ENCODE results near the gene GTF2A1L.

GRCh38 chr2:48605482-48606175, 12.0 kb upstream of the GTF2A1L start:
- TF ChIP-seq POLR2A (IDR thresholded peaks at IDR 0.05; ENCODE audit: low read depth), result no peak
- no peak for TF ChIP-seq POLR2AphosphoS5 (IDR thresholded peaks at IDR 0.05)
- TF ChIP-seq, protein P1, sequence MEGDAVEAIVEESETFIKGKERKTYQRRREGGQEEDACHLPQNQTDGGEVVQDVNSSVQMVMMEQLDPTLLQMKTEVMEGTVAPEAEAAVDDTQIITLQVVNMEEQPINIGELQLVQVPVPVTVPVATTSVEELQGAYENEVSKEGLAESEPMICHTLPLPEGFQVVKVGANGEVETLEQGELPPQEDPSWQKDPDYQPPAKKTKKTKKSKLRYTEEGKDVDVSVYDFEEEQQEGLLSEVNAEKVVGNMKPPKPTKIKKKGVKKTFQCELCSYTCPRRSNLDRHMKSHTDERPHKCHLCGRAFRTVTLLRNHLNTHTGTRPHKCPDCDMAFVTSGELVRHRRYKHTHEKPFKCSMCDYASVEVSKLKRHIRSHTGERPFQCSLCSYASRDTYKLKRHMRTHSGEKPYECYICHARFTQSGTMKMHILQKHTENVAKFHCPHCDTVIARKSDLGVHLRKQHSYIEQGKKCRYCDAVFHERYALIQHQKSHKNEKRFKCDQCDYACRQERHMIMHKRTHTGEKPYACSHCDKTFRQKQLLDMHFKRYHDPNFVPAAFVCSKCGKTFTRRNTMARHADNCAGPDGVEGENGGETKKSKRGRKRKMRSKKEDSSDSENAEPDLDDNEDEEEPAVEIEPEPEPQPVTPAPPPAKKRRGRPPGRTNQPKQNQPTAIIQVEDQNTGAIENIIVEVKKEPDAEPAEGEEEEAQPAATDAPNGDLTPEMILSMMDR (IDR thresholded peaks at IDR 0.05), result no peak
- no peak for TF ChIP-seq EP300 (IDR thresholded peaks at IDR 0.05)

All from esophagus muscularis mucosa (tissue), 4 donors.